ENCODE results near the gene ZW10. TPM values are rescaled to one million over a fixed set of nuclear protein-coding genes. Genes with fewer than 3 reads are reported as not detected.

ZW10 gene
- total RNA-seq, 1 experiment from 2014 or later, result 21.0 TPM

DNA sequence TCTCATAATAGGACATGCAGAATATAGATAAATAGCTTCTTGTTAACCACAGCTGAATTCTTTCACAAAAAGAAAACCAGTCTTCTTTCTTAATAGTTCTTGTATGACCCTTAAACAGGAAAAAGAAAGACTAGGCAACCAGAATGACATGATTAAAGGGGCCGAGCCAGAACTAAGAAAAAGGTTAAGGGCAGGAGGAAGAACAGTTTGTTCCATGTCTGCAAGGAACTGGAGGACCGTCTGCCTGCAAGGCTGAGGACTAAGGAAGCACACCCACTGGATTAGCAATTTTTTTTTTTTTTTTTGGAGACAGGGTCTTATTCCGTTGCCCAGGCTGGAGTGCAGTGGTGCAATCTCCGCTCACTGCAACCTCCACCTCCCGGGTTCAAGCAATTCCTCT, 41.4 kb downstream of the ZW10 start (continued):
- TF ChIP-seq, protein P1, sequence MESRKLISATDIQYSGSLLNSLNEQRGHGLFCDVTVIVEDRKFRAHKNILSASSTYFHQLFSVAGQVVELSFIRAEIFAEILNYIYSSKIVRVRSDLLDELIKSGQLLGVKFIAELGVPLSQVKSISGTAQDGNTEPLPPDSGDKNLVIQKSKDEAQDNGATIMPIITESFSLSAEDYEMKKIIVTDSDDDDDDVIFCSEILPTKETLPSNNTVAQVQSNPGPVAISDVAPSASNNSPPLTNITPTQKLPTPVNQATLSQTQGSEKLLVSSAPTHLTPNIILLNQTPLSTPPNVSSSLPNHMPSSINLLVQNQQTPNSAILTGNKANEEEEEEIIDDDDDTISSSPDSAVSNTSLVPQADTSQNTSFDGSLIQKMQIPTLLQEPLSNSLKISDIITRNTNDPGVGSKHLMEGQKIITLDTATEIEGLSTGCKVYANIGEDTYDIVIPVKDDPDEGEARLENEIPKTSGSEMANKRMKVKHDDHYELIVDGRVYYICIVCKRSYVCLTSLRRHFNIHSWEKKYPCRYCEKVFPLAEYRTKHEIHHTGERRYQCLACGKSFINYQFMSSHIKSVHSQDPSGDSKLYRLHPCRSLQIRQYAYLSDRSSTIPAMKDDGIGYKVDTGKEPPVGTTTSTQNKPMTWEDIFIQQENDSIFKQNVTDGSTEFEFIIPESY (IDR thresholded peaks at IDR 0.05; ENCODE audit: extremely low read depth, insufficient replicate concordance, low read length), result no peak

GRCh38 chr11:113730887-113731726, 42.4 kb downstream of the ZW10 start:
- no peaks in the 10 kb centered on the region for H3K27me3 ChIP-seq (ENCODE audit: insufficient read depth, low read length)
- peaks cover 9% of the 10 kb centered on the region in 2 experiments; a peak in 3 of 4 replicates for H3K36me3 ChIP-seq (ENCODE audit: control insufficient read depth in 1 of 2, insufficient read depth in 2 of 2, low read length in 2 of 2)
- no peak overlapping the region for H3K4me3 ChIP-seq (replicated peaks in 1 of 2; ENCODE audit: low read depth in 1 of 2, low read length in 2 of 2)
- no peaks in the 10 kb centered on the region for H3K79me2 ChIP-seq (ENCODE audit: insufficient read depth, low read length)
- peak; percentile 72 for ATAC-seq
- H3K9me2 ChIP-seq (ENCODE audit: insufficient read depth), result no peaks in the 10 kb centered on the region
- no peak overlapping the region for H3K9ac ChIP-seq (ENCODE audit: low read length)
- no peaks in the 10 kb centered on the region for H3K9me3 ChIP-seq (ENCODE audit: control insufficient read depth in 1 of 2, insufficient read depth in 1 of 2, low read depth in 1 of 2, low read length in 2 of 2)
- TF ChIP-seq, protein P2, sequence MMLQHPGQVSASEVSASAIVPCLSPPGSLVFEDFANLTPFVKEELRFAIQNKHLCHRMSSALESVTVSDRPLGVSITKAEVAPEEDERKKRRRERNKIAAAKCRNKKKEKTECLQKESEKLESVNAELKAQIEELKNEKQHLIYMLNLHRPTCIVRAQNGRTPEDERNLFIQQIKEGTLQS (IDR thresholded peaks at IDR 0.05), result no peak
- TF ChIP-seq CTCF (IDR thresholded peaks at IDR 0.05 in 2 of 3, conservative IDR thresholded peaks at IDR 0.05 in 1 of 3; ENCODE audit: borderline replicate concordance in 1 of 3, insufficient read depth in 1 of 3, low read depth in 2 of 3, low read length in 2 of 3) (peak; percentile 34 to 54 (median 47); a peak in 4 of 6 replicates), RAD21 (IDR thresholded peaks at IDR 0.05; ENCODE audit: low read depth) (peak; percentile 82)
- H3K4me1 ChIP-seq (ENCODE audit: control insufficient read depth in 1 of 2, insufficient read depth in 2 of 2, low read length in 2 of 2), result no peaks in the 10 kb centered on the region
- no peaks in the 10 kb centered on the region for H4K20me1 ChIP-seq (ENCODE audit: insufficient read depth)
- no TSS peak for BruUV-seq (replicated peaks)
- intact Hi-C loops (cut with micrococcal nuclease), result loop anchor here (1.0 to 2.0 kb wide), 3 partner anchors 177 to 426 kb away; no protein-coding TSS in a partner anchor
- RAD21 ChIA-PET (ENCODE audit: low non-redundant PET in 1 of 2, low total read pairs in 2 of 2, uncharacterized antibody in 2 of 2, unreplicated experiment in 2 of 2), result interaction anchor here in 1 of 2 experiments (0.7 kb wide), 1 partner anchor 198 kb away, joined by 3 read pairs; no protein-coding TSS in a partner anchor
- CTCF ChIA-PET, result interaction anchor here (0.7 to 2.5 kb wide), 6 partner anchors 41 to 426 kb away, joined by 3 to 9 read pairs (median 5); partner anchors contain the start of gene TTC12
- H3K27ac ChIP-seq (ENCODE audit: low read depth, low read length), result no peak overlapping the region
- no peak overlapping the region for H3K4me2 ChIP-seq (ENCODE audit: low read length)
- POLR2A ChIA-PET, result no interaction called here
- H2AFZ ChIP-seq (ENCODE audit: low read depth, low read length, poor library complexity, severe bottlenecking), result no peak overlapping the region
- peak; percentile 39 for DNase-seq (ENCODE audit: low read depth, low spot score)

Data from HCT116 (cell line).